GOT3 (cell line): Measurements from ENCODE around the gene DCLK1.

Experiments
- DNase-seq: peaks from one replicate; lab custom pipeline; 2025; ENCODE audit warnings: mixed read lengths; lab: John Stamatoyannopoulos, UW

The DCLK1 gene

DNA sequence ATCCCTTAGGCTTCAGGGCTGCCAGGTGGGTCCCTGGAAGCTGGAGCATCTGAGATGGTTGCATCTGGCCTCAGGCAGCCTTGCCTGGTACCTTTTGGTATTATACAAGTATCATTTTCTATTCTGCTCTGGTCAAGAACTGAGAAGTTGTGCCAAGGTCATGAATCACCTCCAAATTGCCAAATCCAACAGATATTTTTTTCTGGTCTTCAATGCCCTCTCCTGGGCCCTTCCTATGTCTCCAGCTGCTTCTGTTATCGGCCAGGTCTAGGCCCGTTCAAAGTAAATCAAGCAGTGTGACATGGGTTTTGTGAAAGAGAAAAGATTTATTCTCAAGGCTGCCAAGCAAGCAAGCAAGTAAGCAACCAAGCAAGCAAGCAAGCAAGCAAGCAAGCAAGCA lies 383.6 kb downstream of the DCLK1 start:
- no peak for DNase-seq

DNA sequence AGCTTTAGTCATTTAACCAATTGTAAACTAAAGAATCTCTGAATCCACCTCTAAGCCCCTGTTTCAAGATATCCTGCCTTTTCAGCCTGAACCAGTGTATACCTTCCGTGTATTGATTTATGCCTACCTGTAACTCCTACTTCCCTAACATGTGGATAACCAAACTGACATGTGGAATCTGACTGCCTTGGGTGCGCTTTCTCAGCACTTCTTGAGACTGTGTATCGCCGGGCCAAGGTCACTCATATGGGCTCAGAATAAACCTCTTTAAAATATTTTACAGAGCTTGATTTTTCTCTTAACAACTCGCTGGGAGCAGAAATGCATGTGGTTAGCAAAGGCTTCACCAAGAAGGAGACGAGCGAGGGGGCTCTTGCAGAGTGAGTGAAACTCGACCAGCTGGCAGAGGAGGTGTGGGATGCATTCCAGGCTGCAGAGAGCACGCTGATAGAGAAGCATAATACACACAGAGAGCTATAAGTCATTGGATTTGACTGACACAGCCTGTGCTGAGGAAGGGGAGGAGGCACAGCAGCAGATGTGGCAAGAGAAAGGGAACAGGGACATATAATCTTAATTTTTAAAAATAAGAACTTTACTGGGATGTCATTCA lies 386.5 kb downstream of the DCLK1 start:
- no peak for DNase-seq

DNA sequence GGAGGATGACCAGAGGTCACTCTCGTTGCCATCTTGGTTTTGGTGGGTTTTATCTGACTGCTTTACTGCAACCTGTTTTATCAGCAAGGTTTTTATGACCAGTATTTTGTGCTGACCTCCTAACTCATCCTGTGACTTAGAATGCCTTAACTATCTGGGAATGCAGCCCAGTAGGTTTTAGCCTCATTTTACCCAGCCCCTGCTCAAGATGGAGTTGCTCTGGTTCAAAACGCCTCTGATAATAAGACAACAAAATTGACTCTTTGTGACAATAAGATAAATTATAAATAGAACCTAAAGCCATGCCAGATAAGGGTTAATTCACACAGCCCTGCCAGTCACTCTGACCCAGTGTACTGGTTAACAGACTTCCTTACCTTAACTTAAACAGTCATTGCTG lies 387.0 kb downstream of the DCLK1 start:
- DNase-seq: no peak

DNA sequence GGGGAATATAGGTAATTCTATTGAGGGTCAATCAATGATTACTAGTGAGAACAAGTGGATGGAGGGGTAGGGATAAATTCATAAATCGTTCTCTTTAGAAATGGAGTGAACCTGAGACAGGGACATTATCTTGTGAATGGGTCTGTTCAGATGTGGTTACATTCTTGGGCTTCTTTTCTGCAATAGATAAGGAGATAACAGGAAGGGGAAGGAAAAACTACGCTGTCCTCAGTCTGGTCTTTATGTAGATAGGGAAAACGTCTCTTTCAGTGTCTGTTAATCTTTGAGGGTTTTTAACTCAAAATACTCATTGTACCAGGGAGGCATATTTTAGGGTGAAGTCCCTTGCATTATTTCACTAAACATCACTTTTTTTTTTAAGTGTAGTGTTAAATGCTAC lies 388.0 kb downstream of the DCLK1 start:
- DNase-seq: no peak

DNA sequence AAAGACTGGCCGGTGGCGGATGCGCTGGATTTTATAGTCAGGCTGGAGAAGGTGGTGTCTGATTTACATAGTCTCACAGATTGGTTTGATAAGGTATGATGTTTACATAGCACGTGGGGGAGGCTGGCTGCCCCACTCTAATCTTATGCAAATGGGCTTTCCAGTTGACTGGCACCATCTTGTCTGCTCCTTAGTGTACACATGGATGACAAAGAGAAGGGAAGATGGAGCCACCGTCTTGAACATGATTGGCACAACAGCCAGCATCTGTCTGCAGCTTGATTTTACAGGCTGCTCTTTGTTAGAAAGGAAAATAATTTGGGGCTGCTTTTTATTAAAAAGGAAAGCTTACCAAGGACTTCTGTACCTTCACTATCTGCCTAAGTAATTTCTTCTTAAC lies 389.5 kb downstream of the DCLK1 start:
- DNase-seq: no peak

DNA sequence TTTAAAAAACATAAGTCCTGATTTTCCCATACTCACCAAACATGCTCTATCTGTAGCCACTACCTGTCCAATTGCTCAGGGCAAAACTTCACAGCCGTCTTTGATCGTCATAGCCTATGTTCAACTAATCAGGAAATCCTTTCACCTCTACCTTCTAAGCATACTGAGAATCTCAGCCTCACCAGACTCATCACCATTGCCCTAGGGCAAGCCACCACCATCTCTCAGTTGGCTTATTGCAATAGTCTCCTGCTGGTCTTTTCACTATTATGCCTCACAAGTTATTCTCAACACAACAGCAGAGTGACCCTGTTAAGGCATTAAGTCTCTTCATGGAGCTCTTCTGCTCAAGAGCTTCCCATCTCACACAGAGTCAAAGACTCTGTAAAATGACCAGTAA lies 394.3 kb downstream of the DCLK1 start:
- DNase-seq: no peak

DNA sequence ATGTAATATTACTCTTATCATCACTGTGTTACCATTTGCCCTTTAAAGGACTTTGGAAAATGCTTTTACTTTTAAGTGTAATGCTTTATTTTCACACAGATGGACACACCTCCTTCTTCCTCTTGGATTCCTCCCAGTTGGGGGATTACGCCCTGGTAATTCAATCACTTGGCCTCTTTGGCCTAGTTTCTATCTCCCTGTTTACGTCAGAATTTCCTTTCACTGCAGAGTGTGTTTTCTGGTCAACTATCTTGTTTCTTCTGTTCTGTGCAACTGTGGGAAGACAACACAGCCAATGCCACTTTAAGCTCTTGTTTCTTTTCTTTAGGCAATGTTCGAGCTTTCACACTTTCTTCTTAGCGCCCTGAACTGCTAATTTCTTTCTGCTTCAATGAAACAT lies 397.4 kb downstream of the DCLK1 start:
- no peak for DNase-seq

DNA sequence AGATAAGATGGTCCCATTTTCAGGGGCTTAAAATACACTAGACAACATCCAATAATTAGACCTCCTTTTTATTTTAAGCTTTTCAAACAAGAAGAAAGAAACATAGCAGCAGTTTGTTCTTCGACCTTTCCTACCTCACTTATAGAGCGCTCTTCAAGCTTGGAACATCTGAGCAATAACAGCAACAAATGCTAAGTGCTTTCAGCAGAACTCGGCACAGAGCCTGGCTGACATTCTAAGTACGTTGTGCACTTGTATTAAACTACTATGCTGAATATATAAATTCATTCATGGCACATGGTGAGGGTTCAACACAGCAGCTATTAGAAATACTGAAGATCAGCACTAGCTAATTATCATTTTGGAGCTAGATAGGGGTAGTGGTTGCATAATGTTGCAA lies 398.6 kb downstream of the DCLK1 start:
- no peak for DNase-seq

DNA sequence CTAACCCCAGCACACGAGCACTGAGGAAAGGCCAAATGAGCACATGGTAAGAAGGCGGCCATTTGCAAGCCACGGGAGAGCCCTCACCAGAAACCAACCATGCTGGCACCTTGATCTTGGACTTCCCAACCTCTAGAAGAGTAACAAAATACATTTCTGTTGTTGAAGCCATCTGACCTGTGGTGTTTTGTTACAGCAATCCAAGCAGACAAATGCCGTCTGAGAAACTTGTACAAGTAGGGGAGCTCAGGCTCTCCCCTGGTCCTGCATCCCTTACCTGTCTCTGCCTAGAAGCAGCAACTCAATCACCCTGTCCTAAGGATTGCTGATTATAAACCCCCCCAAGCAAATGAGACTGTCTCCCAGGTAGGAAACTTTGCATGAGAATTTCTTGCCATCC lies 399.7 kb downstream of the DCLK1 start:
- DNase-seq: no peak

DNA sequence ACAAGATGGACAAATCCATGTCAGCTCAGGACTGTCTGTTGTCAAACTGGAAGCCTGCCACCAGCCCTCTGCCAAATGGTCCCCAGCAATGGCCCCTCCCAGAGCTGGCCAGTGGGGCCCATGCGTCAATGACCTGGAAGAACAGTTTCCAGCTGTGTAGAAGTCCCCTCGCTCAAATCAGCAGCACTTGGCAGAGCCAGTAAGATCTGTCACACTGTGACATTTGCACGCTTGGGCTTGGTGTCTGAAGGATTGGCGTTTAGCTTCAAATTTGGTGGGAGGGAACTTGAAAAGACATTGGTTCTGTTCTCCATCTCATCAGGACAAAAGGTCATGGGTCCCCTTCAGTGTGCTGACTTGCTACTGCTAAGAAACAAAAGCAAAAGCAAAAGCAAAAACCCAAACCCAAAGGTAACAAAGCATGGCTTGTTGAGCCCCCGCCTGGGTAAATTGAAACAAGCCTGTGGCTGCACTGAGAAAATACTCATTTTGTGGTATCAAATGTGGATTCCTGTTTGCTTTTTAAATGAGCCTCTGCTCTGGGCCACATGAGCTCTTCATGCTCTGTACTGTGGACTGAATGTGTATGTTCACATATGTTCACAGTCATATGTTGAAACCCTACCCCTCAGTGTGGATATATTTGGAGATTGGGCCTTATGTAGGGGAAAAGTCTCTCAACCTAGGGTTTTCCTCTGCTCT lies 401.1 kb downstream of the DCLK1 start:
- no peak for DNase-seq

DNA sequence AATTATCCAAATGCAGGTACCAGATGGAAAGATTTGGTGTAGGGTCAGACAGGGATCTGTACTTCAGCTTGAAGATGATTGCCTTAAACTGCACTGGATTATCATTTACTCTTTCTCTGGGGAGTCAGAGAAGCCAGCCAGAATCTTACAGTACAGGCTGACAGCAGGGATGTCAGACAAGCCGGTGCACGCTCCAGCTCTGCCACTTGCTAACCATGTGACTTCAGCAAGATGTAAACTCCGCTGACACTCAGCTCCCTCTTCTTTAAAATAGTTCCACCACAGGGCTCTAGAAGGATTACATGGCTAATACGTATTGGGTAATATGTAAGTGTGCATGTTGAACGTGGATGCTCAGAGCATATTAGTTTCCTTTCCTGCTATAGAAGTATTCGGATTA lies 403.3 kb downstream of the DCLK1 start:
- DNase-seq: no peak

DNA sequence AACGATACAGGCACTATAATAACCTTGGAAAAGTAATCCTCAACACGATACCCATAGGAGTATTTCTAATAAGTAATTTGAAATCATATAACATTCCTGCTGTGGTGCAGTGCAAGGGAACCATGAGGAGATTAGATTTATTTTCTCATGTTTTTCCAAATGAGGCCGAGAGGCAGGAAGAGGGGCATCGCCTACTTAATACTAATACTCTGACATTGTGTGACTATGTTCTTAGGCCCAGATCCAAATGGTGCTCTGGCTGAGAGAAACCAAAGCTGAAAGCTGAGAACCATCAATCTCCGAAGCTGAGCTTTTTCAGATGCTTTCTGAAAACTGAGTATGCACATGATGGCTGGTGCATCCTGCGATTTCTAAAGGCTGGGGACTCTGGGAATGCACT lies 406.7 kb downstream of the DCLK1 start:
- DNase-seq: no peak

DNA sequence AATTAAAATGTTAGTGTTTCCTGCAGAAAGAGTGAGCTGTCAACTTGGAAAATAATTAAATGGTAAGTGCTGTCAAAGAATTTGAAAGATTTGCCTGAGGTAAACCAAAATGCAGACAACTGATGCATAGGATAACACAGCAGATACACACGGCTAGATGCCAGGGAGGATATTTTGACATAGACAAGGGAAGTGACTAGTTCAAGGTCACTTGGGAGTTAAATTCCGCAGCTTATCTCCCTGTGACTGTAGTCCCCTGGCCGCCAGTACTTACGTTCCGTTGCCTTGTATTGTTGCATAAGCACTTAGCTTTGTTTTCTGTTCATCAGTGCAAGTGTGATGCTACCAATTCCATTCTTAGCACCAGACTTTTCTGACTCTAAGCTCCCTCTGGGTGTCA lies 407.4 kb downstream of the DCLK1 start:
- DNase-seq: no peak

DNA sequence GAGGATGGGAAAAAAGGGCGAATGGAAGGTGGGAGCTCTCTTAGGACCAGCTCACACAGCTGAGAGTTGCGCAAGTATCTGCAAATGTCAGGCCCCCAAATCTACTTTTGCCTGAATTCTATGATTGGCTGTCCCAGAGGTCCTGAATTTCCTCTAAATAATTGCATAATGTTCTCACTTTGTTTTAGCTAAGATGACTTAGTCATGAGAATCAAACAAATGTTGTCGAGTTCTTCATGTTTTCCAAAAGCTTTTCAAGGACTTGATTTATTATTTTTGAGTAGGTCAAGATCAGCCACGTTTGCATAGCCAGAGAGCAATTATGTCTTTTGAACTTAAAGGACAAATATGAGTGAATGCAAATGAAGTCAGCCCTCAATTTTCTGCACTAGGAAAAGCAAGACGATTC lies 408.1 kb downstream of the DCLK1 start:
- DNase-seq: no peak

DNA sequence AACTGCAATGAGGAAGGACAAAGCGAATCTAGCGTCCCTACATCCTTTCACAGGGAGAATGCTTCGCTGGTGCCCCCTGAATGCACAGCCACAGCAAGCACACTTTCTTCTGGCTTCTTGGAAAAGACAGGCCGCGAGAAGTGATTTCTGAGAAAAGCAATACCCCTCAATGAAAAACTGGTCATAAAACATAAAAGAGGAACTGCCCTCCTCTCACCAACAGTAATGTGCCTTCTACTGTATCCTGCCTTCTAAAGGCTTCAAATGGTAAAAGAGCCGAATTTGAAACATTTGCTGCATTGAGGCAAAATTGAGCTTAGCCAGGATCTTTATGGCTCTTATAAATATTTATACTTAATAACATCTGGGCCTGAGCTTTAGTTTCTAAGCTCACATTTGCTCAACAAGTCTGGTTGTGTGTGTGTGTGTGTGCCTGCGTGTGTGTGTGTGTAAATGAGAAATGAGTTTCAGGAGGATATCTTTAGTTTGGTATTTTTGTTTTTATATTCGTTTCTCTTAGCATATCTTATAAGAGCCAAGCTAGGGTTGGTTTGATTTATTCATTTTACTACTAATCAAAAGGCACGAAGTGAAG lies 408.6 kb downstream of the DCLK1 start:
- no peak for DNase-seq

DNA sequence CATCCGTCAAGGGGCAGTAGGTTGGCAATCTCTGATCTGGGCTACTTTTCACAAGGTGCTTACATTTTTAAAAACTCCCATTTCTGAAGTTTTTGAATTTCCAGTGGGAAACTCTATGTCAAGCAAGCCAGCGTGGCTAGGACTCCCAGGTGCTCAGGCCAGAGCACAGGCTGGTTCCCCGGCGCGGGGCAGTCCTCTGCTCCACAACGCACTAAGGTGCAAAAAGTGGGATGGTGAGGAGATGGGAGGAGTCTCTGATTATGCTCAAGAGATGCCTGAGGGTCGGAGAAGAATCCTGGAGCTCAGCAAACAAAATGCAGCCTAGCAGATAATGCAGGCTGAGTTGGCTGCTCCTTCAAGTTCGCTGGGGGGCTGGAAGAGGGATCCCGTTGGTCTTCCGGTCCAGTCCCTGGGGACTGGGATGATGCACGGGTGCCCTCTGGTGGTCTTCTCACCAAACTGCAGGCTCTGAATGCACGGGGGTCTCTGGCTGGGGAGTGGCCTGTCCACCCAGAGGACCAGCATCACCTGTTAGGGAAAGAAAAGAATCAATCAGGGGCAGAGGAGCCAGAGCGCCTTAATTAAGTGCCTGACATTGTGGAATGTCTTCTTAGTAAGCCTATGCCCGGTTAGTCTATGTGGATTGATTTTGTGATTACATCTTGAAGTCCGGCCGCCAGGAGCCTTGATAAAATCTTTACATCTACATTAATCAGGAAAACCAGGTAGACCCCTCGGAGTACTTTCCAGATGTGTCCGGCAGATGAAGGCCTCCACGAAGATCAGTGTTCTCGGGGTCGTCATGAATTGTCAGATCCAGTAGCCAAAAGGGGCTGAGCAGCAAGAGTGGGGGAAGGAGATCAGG lies 410.3 kb downstream of the DCLK1 start:
- DNase-seq: no peak

DNA sequence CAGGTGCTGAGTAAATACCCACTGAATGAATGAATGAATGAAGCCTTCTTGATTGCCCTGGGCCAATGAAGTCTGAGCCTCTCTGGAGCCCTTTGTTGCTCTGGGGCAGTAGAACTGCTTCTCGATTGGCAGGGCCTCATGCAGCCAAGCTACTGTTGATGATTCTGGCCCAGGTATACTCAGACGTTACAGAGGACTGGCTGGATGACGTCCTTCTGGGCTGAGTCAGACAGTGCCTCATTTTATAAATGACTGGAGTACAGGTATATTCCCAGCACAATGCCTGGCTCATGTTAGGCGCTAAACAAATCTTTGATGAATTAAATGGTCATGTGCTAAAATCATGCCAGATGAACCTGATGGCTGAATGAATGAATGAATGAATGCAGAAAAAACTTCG lies 410.9 kb downstream of the DCLK1 start:
- no peak for DNase-seq
